Measurements from ENCODE around the gene CHST1. TPM values are rescaled to one million over a fixed set of nuclear protein-coding genes. Genes with fewer than 3 reads are reported as not detected.

CHST1 gene
- total RNA-seq, 2 experiments from 2014 or later: not detected

DNA sequence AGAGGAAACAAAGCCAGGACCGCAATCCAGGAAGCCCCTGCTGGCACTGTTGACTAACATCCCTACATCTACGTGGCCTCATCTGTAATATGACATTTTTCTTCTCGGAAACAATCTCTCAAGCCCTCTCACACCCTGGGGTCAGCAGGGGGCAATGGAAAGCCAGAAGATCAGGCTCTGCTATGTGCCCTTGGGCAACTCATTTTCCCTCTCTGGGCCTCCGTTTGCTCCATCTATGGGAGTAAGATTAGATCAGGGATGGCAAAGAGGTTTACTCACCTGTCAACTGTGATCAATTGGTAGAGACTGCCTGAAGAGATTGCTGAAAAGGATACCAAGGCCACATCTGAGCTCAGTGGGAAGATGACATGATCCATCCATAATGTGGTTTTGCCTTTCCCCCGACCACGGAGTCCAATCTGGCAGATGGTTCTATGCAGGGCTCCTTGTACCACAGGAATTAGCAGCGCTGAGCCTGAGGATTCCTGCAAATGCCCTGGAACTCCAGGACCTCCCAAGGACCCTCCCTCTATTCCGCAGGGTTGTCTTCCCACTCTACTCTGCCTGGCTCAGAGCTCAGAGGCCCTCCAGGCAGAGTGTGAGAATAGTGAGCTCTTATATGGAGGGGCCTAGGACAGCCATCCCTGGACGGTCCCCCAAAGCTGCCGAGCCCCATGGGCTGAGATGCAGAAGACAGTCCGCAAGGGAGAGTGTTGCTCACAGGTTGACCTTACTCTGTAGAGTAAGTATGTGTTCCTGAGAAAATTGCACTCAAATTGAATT, 66.1 kb downstream of the CHST1 start:
- Histone ChIP-seq H3K9me2 (ENCODE audit: insufficient read depth, low read length) (no peaks in the 10 kb centered on the region), H3K27ac (ENCODE audit: low read depth, low read length, poor library complexity, severe bottlenecking) (no peak overlapping the region), H3K4me3 (ENCODE audit: low read depth, low read length, poor library complexity, severe bottlenecking) (no peak overlapping the region), H3K9me3 (ENCODE audit: low read length) (no peaks in the 10 kb centered on the region), H3K4me1 (ENCODE audit: insufficient read depth, low read length, poor library complexity, severe bottlenecking) (no peaks in the 10 kb centered on the region), H3K79me2 (ENCODE audit: insufficient read depth, low read depth, low read length) (no peaks in the 10 kb centered on the region), H4K20me1 (ENCODE audit: insufficient read depth, low read length) (no peaks in the 10 kb centered on the region), H3K4me2 (ENCODE audit: low read length) (no peak overlapping the region), H2AFZ (ENCODE audit: low read length) (no peak overlapping the region), H3K36me3 (ENCODE audit: insufficient read depth, low read length) (no peaks in the 10 kb centered on the region)
- no peak for TF ChIP-seq EZH2phosphoT487 (IDR thresholded peaks at IDR 0.05; ENCODE audit: borderline replicate concordance, low read depth, low read length)
- TF ChIP-seq, protein P1, sequence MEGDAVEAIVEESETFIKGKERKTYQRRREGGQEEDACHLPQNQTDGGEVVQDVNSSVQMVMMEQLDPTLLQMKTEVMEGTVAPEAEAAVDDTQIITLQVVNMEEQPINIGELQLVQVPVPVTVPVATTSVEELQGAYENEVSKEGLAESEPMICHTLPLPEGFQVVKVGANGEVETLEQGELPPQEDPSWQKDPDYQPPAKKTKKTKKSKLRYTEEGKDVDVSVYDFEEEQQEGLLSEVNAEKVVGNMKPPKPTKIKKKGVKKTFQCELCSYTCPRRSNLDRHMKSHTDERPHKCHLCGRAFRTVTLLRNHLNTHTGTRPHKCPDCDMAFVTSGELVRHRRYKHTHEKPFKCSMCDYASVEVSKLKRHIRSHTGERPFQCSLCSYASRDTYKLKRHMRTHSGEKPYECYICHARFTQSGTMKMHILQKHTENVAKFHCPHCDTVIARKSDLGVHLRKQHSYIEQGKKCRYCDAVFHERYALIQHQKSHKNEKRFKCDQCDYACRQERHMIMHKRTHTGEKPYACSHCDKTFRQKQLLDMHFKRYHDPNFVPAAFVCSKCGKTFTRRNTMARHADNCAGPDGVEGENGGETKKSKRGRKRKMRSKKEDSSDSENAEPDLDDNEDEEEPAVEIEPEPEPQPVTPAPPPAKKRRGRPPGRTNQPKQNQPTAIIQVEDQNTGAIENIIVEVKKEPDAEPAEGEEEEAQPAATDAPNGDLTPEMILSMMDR (conservative IDR thresholded peaks at IDR 0.05; ENCODE audit: low read length): no peak
- intact Hi-C loops (cut with micrococcal nuclease; ENCODE audit: unreplicated experiment): no loop called here
- no TSS peak for BruUV-seq (replicated peaks)
- no peak for DNase-seq (ENCODE audit: low spot score)
- ChIA-PET CTCF (ENCODE audit: unreplicated experiment) (no interaction called here), POLR2A (no interaction called here)

Small RNAs within 50 kb of the gene (microRNA-seq; reads per million reads assigned to microRNA genes)
- not detected for gene MIR7154 (ENCODE audit: borderline replicate concordance)

Small RNAs within 50 kb of the gene (small RNA-seq; reads per million reads assigned to genes)
- gene MIR7154: not detected

Other genes starting within 250 kb of the CHST1 start
- 2.1 and 3.3 TPM in 2 replicates for gene SLC35C1, start 139.5 kb upstream of the CHST1 start, total RNA-seq (2014; rRNA removed; shearing (Covaris generic))
- gene SLC35C1, start 139.5 kb upstream of the CHST1 start, total RNA-seq (2022): 7.9 and 9.2 TPM in 2 replicates
- gene CRY2, start 181.9 kb upstream of the CHST1 start, total RNA-seq (2014; rRNA removed; shearing (Covaris generic)): 19.2 and 24.5 TPM in 2 replicates
- gene CRY2, start 181.9 kb upstream of the CHST1 start, total RNA-seq (2022): 24.6 and 27.2 TPM in 2 replicates
- gene MAPK8IP1, start 220.0 kb upstream of the CHST1 start, total RNA-seq (2014; rRNA removed; shearing (Covaris generic)): 2.2 and 2.9 TPM in 2 replicates
- gene MAPK8IP1, start 220.0 kb upstream of the CHST1 start, total RNA-seq (2022): 1.5 and 2.2 TPM in 2 replicates
- gene FREY1, start 241.6 kb upstream of the CHST1 start, total RNA-seq (2014; rRNA removed; shearing (Covaris generic)): 2.4 and 3.3 TPM in 2 replicates
- gene FREY1, start 241.6 kb upstream of the CHST1 start, total RNA-seq (2022): 3.7 and 4.3 TPM in 2 replicates

Measured in OCI-LY7 (cell line).